ENCODE measurements around the gene CBL.

The CBL gene

GRCh38 chr11:119249671-119250010 is 43.5 kb downstream of the CBL start:
- no peak for DNase-seq (ENCODE audit: low read depth, low spot score)
- H3K4me3 ChIP-seq (ENCODE audit: low read depth, low read length), result no peak overlapping the region
- in situ Hi-C loops (cut with HindIII; ENCODE audit: low sequenced_read_pairs), result no loop called here
- no peak for TF ChIP-seq CTCF (IDR thresholded peaks at IDR 0.05; ENCODE audit: low read depth, low read length)

GRCh38 chr11:119251114-119251513 is 45.0 kb downstream of the CBL start:
- no peak for DNase-seq (ENCODE audit: low read depth, low spot score)
- in situ Hi-C loops (cut with HindIII; ENCODE audit: low sequenced_read_pairs), result no loop called here
- no peak overlapping the region for H3K4me3 ChIP-seq (ENCODE audit: low read depth, low read length)
- no peak for TF ChIP-seq CTCF (IDR thresholded peaks at IDR 0.05; ENCODE audit: low read depth, low read length)

GRCh38 chr11:119254239-119254638 is 48.1 kb downstream of the CBL start:
- in situ Hi-C loops (cut with HindIII; ENCODE audit: low sequenced_read_pairs), result no loop called here
- H3K4me3 ChIP-seq (ENCODE audit: low read depth, low read length), result no peak overlapping the region
- no peak for TF ChIP-seq CTCF (IDR thresholded peaks at IDR 0.05; ENCODE audit: low read depth, low read length)
- no peak for DNase-seq (ENCODE audit: low read depth, low spot score)

DNA sequence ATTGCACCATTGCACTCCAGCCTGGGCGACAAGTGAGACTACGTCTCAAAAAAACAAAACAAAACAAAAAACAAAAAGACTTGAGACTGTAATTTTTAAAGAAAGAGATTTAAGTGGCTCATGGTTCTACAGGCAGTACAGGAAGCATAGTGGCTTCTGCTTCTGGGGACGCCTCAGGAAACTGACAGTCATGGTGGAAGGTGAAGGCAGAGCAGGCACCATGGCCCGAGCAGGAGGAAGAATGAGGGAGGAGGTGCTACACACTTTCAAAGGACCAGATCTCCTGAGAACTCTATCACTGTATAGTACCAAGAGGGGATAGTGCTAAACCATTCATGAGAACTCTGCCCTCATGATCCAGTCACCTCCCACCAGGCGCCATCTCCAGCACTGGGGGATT is 52.0 kb downstream of the CBL start:
- TF ChIP-seq CTCF (IDR thresholded peaks at IDR 0.05; ENCODE audit: low read depth, low read length), result no peak

GRCh38 chr11:119258983-119259382 is 52.8 kb downstream of the CBL start:
- no peak for DNase-seq (ENCODE audit: low read depth, low spot score)
- in situ Hi-C loops (cut with HindIII; ENCODE audit: low sequenced_read_pairs), result no loop called here
- H3K4me3 ChIP-seq (ENCODE audit: low read depth, low read length), result no peak overlapping the region
- no peak for TF ChIP-seq CTCF (IDR thresholded peaks at IDR 0.05; ENCODE audit: low read depth, low read length)

More for the DNA sequence above, 52.0 kb downstream of the CBL start:
- H3K4me3 ChIP-seq (ENCODE audit: low read depth, low read length), result no peak overlapping the region
- no peak for DNase-seq (ENCODE audit: low read depth, low spot score)
- in situ Hi-C loops (cut with HindIII; ENCODE audit: low sequenced_read_pairs), result no loop called here

- in situ Hi-C loops (cut with HindIII; ENCODE audit: low sequenced_read_pairs), result no loop called here
- no peak for TF ChIP-seq CTCF (IDR thresholded peaks at IDR 0.05; ENCODE audit: low read depth, low read length)
- no peak overlapping the region for H3K4me3 ChIP-seq (ENCODE audit: low read depth, low read length)
- DNase-seq (ENCODE audit: low read depth, low spot score), result peak; percentile 47
Observed at GRCh38 chr11:119262668-119263351, 56.7 kb downstream of the CBL start.
